Measurements from ENCODE around the gene PTPRN.

DNA sequence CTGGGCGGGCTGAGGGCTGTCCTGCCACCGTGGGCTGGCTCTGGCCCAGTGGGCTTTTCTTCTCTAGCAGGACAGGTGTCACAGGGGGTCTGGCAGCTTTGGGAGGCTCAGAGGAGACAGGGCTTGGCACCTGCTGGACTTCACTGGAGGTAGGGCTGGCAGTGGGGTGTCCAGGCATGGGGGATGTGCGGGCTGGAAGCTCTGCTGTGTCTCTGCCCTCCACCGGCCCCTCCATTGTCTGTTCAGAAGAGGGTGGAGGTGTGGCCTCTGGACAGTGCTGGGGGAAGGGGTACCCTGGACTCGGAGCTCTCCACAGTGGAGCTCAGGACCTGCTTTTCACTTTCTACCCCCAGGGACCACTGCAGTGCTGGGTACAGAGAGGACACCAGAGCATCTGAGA lies 9.2 kb downstream of the PTPRN start:
- TF ChIP-seq, protein P1, sequence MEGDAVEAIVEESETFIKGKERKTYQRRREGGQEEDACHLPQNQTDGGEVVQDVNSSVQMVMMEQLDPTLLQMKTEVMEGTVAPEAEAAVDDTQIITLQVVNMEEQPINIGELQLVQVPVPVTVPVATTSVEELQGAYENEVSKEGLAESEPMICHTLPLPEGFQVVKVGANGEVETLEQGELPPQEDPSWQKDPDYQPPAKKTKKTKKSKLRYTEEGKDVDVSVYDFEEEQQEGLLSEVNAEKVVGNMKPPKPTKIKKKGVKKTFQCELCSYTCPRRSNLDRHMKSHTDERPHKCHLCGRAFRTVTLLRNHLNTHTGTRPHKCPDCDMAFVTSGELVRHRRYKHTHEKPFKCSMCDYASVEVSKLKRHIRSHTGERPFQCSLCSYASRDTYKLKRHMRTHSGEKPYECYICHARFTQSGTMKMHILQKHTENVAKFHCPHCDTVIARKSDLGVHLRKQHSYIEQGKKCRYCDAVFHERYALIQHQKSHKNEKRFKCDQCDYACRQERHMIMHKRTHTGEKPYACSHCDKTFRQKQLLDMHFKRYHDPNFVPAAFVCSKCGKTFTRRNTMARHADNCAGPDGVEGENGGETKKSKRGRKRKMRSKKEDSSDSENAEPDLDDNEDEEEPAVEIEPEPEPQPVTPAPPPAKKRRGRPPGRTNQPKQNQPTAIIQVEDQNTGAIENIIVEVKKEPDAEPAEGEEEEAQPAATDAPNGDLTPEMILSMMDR (conservative IDR thresholded peaks at IDR 0.05), result no peak
- no peak for TF ChIP-seq EZH2 (IDR thresholded peaks at IDR 0.05; ENCODE audit: low read depth)
